HEK293 (cell line): ENCODE measurements around the gene SLC28A2.

ENCODE experiments used
- CTCF ChIA-PET: fragments of 350-600 bp; formaldehyde crosslinking; extraction: SDS; loops from one replicate; lab custom pipeline; 2021; ENCODE audit warnings: antibody characterized with exemption; lab: Yijun Ruan, JAX
- POLR2A ChIA-PET: fragments of 300-600 bp; formaldehyde crosslinking; extraction: SDS; loops from one replicate; lab custom pipeline; 2020; ENCODE audit warnings: antibody characterized with exemption, inconsistent platforms; lab: Yijun Ruan, JAX
- H3K27ac ChIP-seq: fragments of 200-500 bp; sonication (Bioruptor generic); 2 replicates; pipeline ENCODE4 v1.5.1; 2014; ENCODE audit warnings: low read depth, low read length, control low read depth, inconsistent platforms; ENCODE audit errors: extremely low read depth
- H3K36me3 ChIP-seq, 2 experiments: fragments of 200-500 bp in 1 of 2; sonication (Bioruptor generic) in 1 of 2; 1 replicate in 1 of 2; 2 replicates in 1 of 2; pipeline ENCODE4 v1.5.1; 2014 to 2017; ENCODE audit warnings: inconsistent platforms in 2 of 2, low read length in 2 of 2; ENCODE audit not compliant: control insufficient read depth in 2 of 2, insufficient read depth in 1 of 2
- H3K4me1 ChIP-seq: fragments of 200-500 bp; sonication (Bioruptor generic); 2 replicates; pipeline ENCODE4 v1.5.1; 2014; ENCODE audit warnings: mild to moderate bottlenecking, low read length, inconsistent platforms; ENCODE audit not compliant: control insufficient read depth, insufficient read depth
- H3K4me3 ChIP-seq: 2 replicates; pipeline ENCODE4 v1.5.1; 2011; ENCODE audit warnings: low read depth, mild to moderate bottlenecking, control low read depth, low read length, moderate library complexity
- H3K9me3 ChIP-seq: fragments of 200-500 bp; sonication (Bioruptor generic); 2 replicates; pipeline ENCODE4 v1.5.1; 2014; ENCODE audit warnings: low read depth, low read length, inconsistent platforms; ENCODE audit not compliant: control insufficient read depth, insufficient read depth
- GLI2 ChIP-seq: fragments of 450-650 bp; formaldehyde crosslinking; IDR thresholded peaks from 2 replicates; pipeline ENCODE4; 2017; ENCODE audit warnings: missing biosample characterization, missing genetic modification characterization, low read depth, borderline replicate concordance
- HOXA7 ChIP-seq: sonication (generic); formaldehyde crosslinking; IDR thresholded peaks from 2 replicates; pipeline ENCODE4 v1.8.1; 2022; ENCODE audit warnings: missing genetic modification reagents, borderline replicate concordance
- HOXD13 ChIP-seq: sonication (generic); formaldehyde crosslinking; IDR thresholded peaks from 2 replicates; pipeline ENCODE4 v1.8.0; 2022; ENCODE audit warnings: missing genetic modification reagents, borderline replicate concordance
- IKZF3 ChIP-seq: fragments of 450-650 bp; IDR thresholded peaks from 2 replicates; pipeline ENCODE4 v1.5.0; 2018; ENCODE audit warnings: missing biosample characterization, mild to moderate bottlenecking, missing genetic modification characterization, moderate library complexity
- KLF7 ChIP-seq: fragments of 450-650 bp; formaldehyde crosslinking; IDR thresholded peaks from 2 replicates; pipeline ENCODE4 v1.5.1; 2016; ENCODE audit warnings: missing biosample characterization, missing genetic modification characterization, borderline replicate concordance
- SCRT1 ChIP-seq: fragments of 450-650 bp; formaldehyde crosslinking; IDR thresholded peaks from 2 replicates; pipeline ENCODE4 v1.5.1; 2016; ENCODE audit warnings: missing biosample characterization, missing genetic modification characterization, borderline replicate concordance
- SCRT2 ChIP-seq: fragments of 450-650 bp; formaldehyde crosslinking; IDR thresholded peaks from 2 replicates; pipeline ENCODE4 v1.5.1; 2016; ENCODE audit warnings: missing biosample characterization, missing genetic modification characterization
- ZBTB8A ChIP-seq: fragments of 450-650 bp; formaldehyde crosslinking; IDR thresholded peaks from 2 replicates; pipeline ENCODE4 v1.5.1; 2016; ENCODE audit warnings: missing biosample characterization, missing genetic modification characterization
- ZNF10 ChIP-seq: fragments of 450-650 bp; formaldehyde crosslinking; IDR thresholded peaks from 2 replicates; pipeline ENCODE4 v1.5.1; 2017; ENCODE audit warnings: missing biosample characterization, missing genetic modification characterization
- ZNF169 ChIP-seq: fragments of 450-650 bp; formaldehyde crosslinking; IDR thresholded peaks from 2 replicates; pipeline ENCODE4 v1.5.1; 2016; ENCODE audit warnings: missing biosample characterization, missing genetic modification characterization
- ZNF19 ChIP-seq: fragments of 450-650 bp; formaldehyde crosslinking; IDR thresholded peaks from 2 replicates; pipeline ENCODE4; 2016; ENCODE audit warnings: missing biosample characterization, missing genetic modification characterization, low read depth
- ZNF23 ChIP-seq: fragments of 450-650 bp; formaldehyde crosslinking; IDR thresholded peaks from 2 replicates; pipeline ENCODE4 v1.5.1; 2016; ENCODE audit warnings: missing biosample characterization, missing genetic modification characterization, borderline replicate concordance
- ZNF24 ChIP-seq: fragments of 450-650 bp; formaldehyde crosslinking; IDR thresholded peaks from 2 replicates; pipeline ENCODE4 v1.5.1; 2016; ENCODE audit warnings: missing biosample characterization, missing genetic modification characterization
- ZNF248 ChIP-seq: fragments of 450-650 bp; formaldehyde crosslinking; IDR thresholded peaks from 2 replicates; pipeline ENCODE4 v1.5.1; 2017; ENCODE audit warnings: missing biosample characterization, missing genetic modification characterization
- ZNF335 ChIP-seq: fragments of 450-650 bp; formaldehyde crosslinking; conservative IDR thresholded peaks from 2 replicates; pipeline ENCODE4 v1.5.1; 2016; ENCODE audit warnings: missing biosample characterization, missing genetic modification characterization
- ZNF394 ChIP-seq: fragments of 450-650 bp; formaldehyde crosslinking; IDR thresholded peaks from 2 replicates; pipeline ENCODE4 v1.5.1; 2016; ENCODE audit warnings: missing biosample characterization, missing genetic modification characterization, mild to moderate bottlenecking, moderate library complexity, borderline replicate concordance
- ZNF416 ChIP-seq: fragments of 450-650 bp; formaldehyde crosslinking; IDR thresholded peaks from 2 replicates; pipeline ENCODE4 v1.5.1; 2016; ENCODE audit warnings: missing biosample characterization, missing genetic modification characterization
- ZNF501 ChIP-seq: fragments of 450-650 bp; formaldehyde crosslinking; IDR thresholded peaks from 2 replicates; pipeline ENCODE4 v1.5.1; 2016; ENCODE audit warnings: missing biosample characterization, missing genetic modification characterization
- ZNF626 ChIP-seq: fragments of 450-650 bp; sonication (Bioruptor Pico); formaldehyde crosslinking; IDR thresholded peaks from 2 replicates; pipeline ENCODE4 v1.5.1; 2018; ENCODE audit warnings: missing biosample characterization, missing genetic modification characterization, inconsistent platforms
- ZNF692 ChIP-seq: fragments of 450-650 bp; formaldehyde crosslinking; IDR thresholded peaks from 2 replicates; pipeline ENCODE4 v1.5.1; 2016; ENCODE audit warnings: missing biosample characterization, missing genetic modification characterization
- ZNF747 ChIP-seq: fragments of 450-650 bp; formaldehyde crosslinking; IDR thresholded peaks from 2 replicates; pipeline ENCODE4 v1.5.1; 2016; ENCODE audit warnings: missing biosample characterization, missing genetic modification characterization
- ZNF792 ChIP-seq: fragments of 450-650 bp; formaldehyde crosslinking; IDR thresholded peaks from 2 replicates; pipeline ENCODE4 v1.5.1; 2016; ENCODE audit warnings: missing biosample characterization, missing genetic modification characterization
- ZNF830 ChIP-seq: fragments of 450-650 bp; IDR thresholded peaks from 2 replicates; pipeline ENCODE4 v1.5.0; 2018; ENCODE audit warnings: missing biosample characterization, missing genetic modification characterization, low read depth, mild to moderate bottlenecking, moderate library complexity
- ZSCAN16 ChIP-seq: fragments of 450-650 bp; formaldehyde crosslinking; IDR thresholded peaks from 2 replicates; pipeline ENCODE4 v1.5.1; 2016; ENCODE audit warnings: missing biosample characterization, missing genetic modification characterization
- TF ChIP-seq, protein P1 (sequence below): fragments of 450-650 bp; formaldehyde crosslinking; IDR thresholded peaks from 2 replicates; pipeline ENCODE4 v1.5.1; 2016; ENCODE audit warnings: missing biosample characterization, missing genetic modification characterization
- TF ChIP-seq, protein P2 (sequence below): fragments of 450-650 bp; formaldehyde crosslinking; IDR thresholded peaks from 2 replicates; pipeline ENCODE4 v1.5.1; 2016; ENCODE audit warnings: missing biosample characterization, missing genetic modification characterization
- TF ChIP-seq, protein P3 (sequence below): IDR thresholded peaks from 2 replicates; pipeline ENCODE4 v1.6.1; 2011; ENCODE audit warnings: mild to moderate bottlenecking, low read depth, low read length, borderline replicate concordance
- TF ChIP-seq, protein P4 (sequence below): fragments of 450-650 bp; formaldehyde crosslinking; IDR thresholded peaks from 2 replicates; pipeline ENCODE4 v1.5.1; 2016; ENCODE audit warnings: missing biosample characterization, missing genetic modification characterization

Gene SLC28A2

DNA sequence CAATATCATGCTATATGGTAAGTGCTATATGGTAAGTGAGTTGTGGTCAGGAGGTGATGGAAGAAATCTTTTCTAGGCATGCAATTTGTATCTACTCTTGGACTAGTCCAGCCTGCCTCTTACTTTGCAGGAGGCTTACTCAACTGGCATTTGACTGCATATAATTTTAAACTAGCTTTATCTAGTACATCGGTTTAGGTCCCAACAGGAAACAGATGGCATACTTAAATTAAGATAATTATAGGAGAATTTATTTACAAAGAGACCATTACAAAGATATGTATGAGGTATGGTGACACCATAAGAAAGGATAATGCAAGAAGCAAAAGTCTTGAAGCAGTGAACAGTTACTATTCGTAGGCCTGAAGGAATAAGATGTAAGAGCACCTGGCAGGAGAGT lies 7.8 kb downstream of the SLC28A2 start (continued):
- TF ChIP-seq ZNF19, result no peak
- no peak for TF ChIP-seq ZNF169 (tag by site-specific recombination)

- H3K4me3 ChIP-seq, result no peak overlapping the region
- POLR2A ChIA-PET, result no interaction called here
- CTCF ChIA-PET, result interaction anchor here (2.5 kb wide), 1 partner anchor 9 kb away, joined by 8 read pairs; no protein-coding TSS in a partner anchor
- no peaks in the 10 kb centered on the region for H3K9me3 ChIP-seq
- H3K27ac ChIP-seq, result no peak overlapping the region
- H3K36me3 ChIP-seq, result no peaks in the 10 kb centered on the region
- TF ChIP-seq ZNF248 (tag by site-specific recombination) (no peak), IKZF3 (tag by site-specific recombination) (no peak), ZNF501 (tag by site-specific recombination) (no peak), ZNF10 (tag by site-specific recombination) (no peak), ZNF335 (tag by site-specific recombination) (no peak), ZNF792 (no peak), ZNF23 (tag by site-specific recombination) (no peak), ZNF692 (no peak), ZNF394 (tag by site-specific recombination) (no peak), SCRT1 (tag by site-specific recombination) (no peak), HOXD13 (CRISPR knock-in tag) (no peak), SCRT2 (tag by site-specific recombination) (no peak), ZSCAN16 (tag by site-specific recombination) (no peak), KLF7 (tag by site-specific recombination) (no peak)
- TF ChIP-seq, protein P1, sequence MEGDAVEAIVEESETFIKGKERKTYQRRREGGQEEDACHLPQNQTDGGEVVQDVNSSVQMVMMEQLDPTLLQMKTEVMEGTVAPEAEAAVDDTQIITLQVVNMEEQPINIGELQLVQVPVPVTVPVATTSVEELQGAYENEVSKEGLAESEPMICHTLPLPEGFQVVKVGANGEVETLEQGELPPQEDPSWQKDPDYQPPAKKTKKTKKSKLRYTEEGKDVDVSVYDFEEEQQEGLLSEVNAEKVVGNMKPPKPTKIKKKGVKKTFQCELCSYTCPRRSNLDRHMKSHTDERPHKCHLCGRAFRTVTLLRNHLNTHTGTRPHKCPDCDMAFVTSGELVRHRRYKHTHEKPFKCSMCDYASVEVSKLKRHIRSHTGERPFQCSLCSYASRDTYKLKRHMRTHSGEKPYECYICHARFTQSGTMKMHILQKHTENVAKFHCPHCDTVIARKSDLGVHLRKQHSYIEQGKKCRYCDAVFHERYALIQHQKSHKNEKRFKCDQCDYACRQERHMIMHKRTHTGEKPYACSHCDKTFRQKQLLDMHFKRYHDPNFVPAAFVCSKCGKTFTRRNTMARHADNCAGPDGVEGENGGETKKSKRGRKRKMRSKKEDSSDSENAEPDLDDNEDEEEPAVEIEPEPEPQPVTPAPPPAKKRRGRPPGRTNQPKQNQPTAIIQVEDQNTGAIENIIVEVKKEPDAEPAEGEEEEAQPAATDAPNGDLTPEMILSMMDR (tag by site-specific recombination), result no peak
- TF ChIP-seq, protein P2, sequence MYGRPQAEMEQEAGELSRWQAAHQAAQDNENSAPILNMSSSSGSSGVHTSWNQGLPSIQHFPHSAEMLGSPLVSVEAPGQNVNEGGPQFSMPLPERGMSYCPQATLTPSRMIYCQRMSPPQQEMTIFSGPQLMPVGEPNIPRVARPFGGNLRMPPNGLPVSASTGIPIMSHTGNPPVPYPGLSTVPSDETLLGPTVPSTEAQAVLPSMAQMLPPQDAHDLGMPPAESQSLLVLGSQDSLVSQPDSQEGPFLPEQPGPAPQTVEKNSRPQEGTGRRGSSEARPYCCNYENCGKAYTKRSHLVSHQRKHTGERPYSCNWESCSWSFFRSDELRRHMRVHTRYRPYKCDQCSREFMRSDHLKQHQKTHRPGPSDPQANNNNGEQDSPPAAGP (tag by site-specific recombination), result no peak
- TF ChIP-seq, protein P3, sequence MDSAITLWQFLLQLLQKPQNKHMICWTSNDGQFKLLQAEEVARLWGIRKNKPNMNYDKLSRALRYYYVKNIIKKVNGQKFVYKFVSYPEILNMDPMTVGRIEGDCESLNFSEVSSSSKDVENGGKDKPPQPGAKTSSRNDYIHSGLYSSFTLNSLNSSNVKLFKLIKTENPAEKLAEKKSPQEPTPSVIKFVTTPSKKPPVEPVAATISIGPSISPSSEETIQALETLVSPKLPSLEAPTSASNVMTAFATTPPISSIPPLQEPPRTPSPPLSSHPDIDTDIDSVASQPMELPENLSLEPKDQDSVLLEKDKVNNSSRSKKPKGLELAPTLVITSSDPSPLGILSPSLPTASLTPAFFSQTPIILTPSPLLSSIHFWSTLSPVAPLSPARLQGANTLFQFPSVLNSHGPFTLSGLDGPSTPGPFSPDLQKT, result no peak
- no peaks in the 10 kb centered on the region for H3K4me1 ChIP-seq
Measured at GRCh38 chr15:45262906-45263461, 10.9 kb downstream of the SLC28A2 start.

DNA sequence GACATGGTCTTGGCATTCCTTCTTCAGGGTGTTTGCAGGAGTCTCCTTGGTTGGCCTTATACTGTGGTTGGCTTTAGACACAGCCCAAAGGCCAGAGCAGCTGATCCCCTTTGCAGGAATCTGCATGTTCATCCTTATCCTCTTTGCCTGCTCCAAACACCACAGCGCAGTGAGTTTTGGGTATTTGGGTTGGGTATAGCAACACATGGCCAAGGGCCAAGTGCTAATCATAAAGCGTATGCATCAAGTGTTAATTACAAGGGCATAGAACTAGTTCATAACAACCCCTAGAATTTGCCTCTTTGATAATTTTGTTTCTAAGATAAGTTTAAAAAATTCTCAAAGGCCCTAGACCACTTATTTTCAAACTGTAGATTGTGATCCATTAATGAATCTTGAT lies 11.8 kb downstream of the SLC28A2 start:
- Histone ChIP-seq H3K4me1 (no peaks in the 10 kb centered on the region), H3K9me3 (no peaks in the 10 kb centered on the region), H3K36me3 (no peaks in the 10 kb centered on the region), H3K4me3 (no peak overlapping the region), H3K27ac (no peak overlapping the region)
- ChIA-PET CTCF (no interaction called here), POLR2A (no interaction called here)
- TF ChIP-seq ZBTB8A (tag by site-specific recombination) (no peak), ZNF626 (tag by site-specific recombination) (no peak), ZNF416 (no peak), HOXA7 (no peak), ZNF747 (tag by site-specific recombination) (no peak), ZNF24 (no peak), ZNF394 (tag by site-specific recombination) (no peak), ZNF830 (tag by site-specific recombination) (no peak), GLI2 (tag by site-specific recombination) (no peak)
- TF ChIP-seq, protein P4, sequence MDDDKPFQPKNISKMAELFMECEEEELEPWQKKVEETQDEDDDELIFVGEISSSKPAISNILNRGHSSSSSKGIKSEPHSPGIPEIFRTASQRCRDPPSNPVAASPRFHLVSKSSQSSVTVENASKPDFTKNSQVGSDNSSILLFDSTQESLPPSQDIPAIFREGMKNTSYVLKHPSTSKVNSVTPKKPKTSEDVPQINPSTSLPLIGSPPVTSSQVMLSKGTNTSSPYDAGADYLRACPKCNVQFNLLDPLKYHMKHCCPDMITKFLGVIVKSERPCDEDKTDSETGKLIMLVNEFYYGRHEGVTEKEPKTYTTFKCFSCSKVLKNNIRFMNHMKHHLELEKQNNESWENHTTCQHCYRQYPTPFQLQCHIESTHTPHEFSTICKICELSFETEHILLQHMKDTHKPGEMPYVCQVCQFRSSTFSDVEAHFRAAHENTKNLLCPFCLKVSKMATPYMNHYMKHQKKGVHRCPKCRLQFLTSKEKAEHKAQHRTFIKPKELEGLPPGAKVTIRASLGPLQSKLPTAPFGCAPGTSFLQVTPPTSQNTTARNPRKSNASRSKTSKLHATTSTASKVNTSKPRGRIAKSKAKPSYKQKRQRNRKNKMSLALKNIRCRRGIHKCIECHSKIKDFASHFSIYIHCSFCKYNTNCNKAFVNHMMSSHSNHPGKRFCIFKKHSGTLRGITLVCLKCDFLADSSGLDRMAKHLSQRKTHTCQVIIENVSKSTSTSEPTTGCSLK (tag by site-specific recombination), result no peak
